ENCODE data around the gene RALGDS.

Gene RALGDS

DNA sequence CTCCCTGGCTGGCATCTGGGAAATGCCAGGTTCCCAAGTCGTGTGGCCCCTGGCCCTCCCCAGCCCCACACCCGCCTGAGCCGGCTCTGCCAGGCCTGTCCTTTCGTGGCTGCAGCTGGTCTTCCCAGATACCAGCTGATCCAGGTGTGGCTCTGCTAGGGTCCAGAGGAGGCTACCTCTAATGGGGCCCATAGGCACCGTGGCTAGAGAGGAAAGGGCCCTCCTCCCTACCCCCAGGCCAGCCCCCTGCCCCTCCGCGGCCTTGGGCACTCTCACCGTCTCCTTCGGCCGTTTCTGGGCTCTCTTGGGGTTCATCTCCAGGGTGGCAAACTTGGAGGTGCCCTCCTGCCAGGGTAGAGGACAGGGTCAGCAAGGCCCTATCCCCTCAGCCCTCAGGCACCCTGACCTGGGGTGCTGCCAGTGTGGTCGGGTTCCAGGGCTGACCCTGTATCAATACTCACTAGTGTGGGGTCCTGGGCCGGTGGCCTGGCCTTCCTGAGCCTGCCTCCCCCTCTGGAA is 17.0 kb downstream of the RALGDS start:
- TF ChIP-seq NFIC (IDR thresholded peaks at IDR 0.05) = no peak
- TF ChIP-seq RAD21 (IDR thresholded peaks at IDR 0.05; ENCODE audit: low read depth) = no peak
- TF ChIP-seq, protein P1, sequence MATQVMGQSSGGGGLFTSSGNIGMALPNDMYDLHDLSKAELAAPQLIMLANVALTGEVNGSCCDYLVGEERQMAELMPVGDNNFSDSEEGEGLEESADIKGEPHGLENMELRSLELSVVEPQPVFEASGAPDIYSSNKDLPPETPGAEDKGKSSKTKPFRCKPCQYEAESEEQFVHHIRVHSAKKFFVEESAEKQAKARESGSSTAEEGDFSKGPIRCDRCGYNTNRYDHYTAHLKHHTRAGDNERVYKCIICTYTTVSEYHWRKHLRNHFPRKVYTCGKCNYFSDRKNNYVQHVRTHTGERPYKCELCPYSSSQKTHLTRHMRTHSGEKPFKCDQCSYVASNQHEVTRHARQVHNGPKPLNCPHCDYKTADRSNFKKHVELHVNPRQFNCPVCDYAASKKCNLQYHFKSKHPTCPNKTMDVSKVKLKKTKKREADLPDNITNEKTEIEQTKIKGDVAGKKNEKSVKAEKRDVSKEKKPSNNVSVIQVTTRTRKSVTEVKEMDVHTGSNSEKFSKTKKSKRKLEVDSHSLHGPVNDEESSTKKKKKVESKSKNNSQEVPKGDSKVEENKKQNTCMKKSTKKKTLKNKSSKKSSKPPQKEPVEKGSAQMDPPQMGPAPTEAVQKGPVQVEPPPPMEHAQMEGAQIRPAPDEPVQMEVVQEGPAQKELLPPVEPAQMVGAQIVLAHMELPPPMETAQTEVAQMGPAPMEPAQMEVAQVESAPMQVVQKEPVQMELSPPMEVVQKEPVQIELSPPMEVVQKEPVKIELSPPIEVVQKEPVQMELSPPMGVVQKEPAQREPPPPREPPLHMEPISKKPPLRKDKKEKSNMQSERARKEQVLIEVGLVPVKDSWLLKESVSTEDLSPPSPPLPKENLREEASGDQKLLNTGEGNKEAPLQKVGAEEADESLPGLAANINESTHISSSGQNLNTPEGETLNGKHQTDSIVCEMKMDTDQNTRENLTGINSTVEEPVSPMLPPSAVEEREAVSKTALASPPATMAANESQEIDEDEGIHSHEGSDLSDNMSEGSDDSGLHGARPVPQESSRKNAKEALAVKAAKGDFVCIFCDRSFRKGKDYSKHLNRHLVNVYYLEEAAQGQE (IDR thresholded peaks at IDR 0.05; ENCODE audit: low read depth) = no peak
- no peak for TF ChIP-seq TAF1 (IDR thresholded peaks at IDR 0.05; ENCODE audit: low read depth)
- no peak for TF ChIP-seq EP300 (IDR thresholded peaks at IDR 0.05; ENCODE audit: borderline replicate concordance)
- TF ChIP-seq, protein P2, sequence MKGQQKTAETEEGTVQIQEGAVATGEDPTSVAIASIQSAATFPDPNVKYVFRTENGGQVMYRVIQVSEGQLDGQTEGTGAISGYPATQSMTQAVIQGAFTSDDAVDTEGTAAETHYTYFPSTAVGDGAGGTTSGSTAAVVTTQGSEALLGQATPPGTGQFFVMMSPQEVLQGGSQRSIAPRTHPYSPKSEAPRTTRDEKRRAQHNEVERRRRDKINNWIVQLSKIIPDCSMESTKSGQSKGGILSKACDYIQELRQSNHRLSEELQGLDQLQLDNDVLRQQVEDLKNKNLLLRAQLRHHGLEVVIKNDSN (IDR thresholded peaks at IDR 0.05) = no peak
- TF ChIP-seq CEBPB (IDR thresholded peaks at IDR 0.05) = no peak
- TF ChIP-seq YY1 (IDR thresholded peaks at IDR 0.05; ENCODE audit: low read depth) = no peak
- no peak for TF ChIP-seq TEAD4 (IDR thresholded peaks at IDR 0.05)
- no peak for TF ChIP-seq FOXM1 (IDR thresholded peaks at IDR 0.05; ENCODE audit: borderline replicate concordance, low read depth)
- TF ChIP-seq, protein P3, sequence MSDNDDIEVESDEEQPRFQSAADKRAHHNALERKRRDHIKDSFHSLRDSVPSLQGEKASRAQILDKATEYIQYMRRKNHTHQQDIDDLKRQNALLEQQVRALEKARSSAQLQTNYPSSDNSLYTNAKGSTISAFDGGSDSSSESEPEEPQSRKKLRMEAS (IDR thresholded peaks at IDR 0.05) = no peak
- TF ChIP-seq ZBTB7A (IDR thresholded peaks at IDR 0.05; ENCODE audit: low read depth) = no peak
- TF ChIP-seq CREB1 (IDR thresholded peaks at IDR 0.05; ENCODE audit: low read depth) = no peak
- no peak for TF ChIP-seq EGR1 (IDR thresholded peaks at IDR 0.05)
- TF ChIP-seq TCF12 (IDR thresholded peaks at IDR 0.05; ENCODE audit: low read depth) = no peak

DNA sequence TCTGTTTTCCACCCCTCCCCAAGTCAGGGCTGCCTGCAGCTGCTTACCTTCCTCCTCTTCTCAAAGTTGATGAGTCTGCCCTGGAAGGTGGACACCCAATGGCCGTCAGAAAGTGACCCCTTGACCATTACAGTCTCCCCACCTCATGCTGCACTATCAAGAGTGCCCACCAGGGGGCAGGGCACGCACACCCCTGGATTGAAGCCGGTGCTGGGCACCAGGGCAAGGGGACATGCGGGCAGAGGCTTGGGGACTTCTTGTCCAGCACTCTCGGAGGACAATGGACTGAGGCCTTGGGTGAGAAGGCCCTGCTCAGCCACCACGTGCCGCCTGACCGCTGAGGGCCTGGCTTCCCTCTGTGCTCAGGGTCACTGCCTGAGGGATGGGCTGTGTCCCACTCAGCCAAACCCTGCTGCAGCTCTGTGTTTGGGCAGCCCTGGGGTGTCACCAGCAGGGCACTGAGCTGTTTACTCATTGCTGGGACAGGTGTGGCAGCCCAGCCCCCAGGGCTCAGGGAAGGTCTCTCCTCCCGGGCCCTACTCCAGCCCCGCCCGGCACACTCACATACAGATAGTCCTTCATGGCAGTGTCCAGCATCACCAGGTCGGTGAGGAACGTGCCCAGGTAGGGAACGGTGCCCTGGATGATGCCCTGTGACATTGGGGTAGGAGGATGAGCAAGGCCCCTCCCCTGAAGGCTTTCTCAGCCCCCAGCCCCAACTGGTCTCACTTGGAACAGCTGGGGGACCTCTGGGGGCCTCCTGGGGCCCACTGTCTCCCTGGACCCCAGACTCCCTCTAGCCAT is 17.7 kb downstream of the RALGDS start:
- TF ChIP-seq RAD21 (IDR thresholded peaks at IDR 0.05; ENCODE audit: low read depth) (peak; percentile 87), TAF1 (IDR thresholded peaks at IDR 0.05; ENCODE audit: low read depth) (no peak)

DNA sequence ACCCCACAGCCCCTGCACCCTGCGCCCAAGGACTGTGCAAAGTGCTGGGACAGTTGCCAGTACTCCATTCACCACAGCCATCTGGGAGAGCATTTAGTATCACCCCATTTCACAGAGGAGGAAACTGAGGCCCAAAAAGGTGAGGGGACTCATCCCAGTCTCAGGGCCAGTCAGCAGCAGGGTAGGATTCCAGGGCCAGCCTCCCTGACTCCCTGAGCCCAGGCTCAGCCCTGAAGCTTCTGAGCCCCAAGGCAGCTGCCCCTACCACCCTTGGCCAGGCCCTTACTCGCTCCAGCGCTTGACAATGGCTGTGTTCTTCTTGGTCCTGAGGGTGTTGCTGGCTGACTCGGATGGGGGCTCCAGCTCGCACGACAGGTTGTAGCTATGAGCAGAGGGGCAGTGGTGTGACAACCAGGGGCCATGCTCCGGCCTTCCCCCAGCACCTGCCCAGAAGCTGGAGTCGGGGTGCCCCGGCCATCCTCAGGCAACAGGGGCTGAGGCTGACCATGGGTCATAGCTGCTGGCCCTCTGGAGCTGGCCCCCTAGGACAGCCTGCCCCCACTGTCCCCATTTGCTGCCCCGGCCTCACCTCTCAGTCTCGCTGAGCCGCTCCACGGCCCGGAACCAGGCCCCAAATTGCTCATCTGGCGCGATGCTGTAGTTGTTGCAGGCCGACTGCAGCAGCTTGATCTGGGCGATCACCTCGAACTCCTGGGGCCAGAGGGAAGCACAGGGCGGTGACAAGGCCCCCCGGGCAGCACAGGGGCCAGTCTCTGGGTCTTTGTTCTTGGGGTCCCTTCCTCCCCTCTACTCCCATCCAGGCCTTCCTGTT is 18.6 kb downstream of the RALGDS start:
- no peak for TF ChIP-seq ZBTB7A (IDR thresholded peaks at IDR 0.05; ENCODE audit: low read depth)
- TF ChIP-seq EGR1 (IDR thresholded peaks at IDR 0.05) = no peak
- TF ChIP-seq EP300 (IDR thresholded peaks at IDR 0.05; ENCODE audit: borderline replicate concordance) = no peak
- TF ChIP-seq, protein P1 (IDR thresholded peaks at IDR 0.05; ENCODE audit: low read depth) = no peak
- TF ChIP-seq CEBPB (IDR thresholded peaks at IDR 0.05) = no peak
- TF ChIP-seq, protein P3 (IDR thresholded peaks at IDR 0.05) = no peak
- TF ChIP-seq TAF1 (IDR thresholded peaks at IDR 0.05; ENCODE audit: low read depth) = no peak
- TF ChIP-seq RAD21 (IDR thresholded peaks at IDR 0.05; ENCODE audit: low read depth) = no peak

DNA sequence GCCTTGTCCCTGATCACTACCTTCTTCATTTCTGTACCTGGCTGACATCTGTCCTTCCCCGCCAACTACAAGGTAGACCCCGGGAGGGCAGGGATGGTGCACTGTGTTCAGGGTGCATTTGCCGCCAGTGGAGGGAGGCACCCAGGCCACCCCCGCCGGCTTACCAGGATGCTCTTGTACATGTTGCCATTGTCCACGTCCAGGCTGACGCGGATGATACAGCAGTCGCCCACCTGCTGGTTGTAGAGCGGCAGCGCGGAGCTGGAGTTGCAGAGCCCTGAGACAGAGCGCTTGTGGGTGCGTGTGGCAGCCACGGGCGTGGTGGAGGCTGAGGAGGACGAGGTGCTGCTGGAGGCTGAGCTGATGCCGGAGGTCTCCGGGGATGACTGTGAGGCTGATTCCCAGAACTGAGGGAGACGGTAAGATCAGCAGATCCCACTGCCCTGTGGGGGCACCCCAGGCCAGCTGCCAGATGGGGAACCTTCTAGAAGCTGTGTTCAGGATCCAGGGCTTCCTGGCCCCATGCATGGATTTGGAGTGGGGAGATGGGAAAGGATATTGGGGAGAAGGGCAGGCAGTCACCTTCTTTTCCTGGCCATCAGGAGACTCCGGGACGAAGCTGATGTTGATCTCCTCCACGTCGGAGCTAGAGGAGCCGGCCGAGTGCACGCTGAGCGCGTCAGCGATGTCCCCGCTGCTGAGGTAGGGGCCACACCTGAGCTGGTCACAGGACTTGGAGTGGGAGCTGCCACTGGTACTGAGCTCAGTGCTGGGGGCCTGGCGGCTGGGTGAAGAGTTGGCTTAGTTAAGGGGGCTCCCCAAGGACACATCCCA is 19.5 kb downstream of the RALGDS start:
- TF ChIP-seq, protein P3 (IDR thresholded peaks at IDR 0.05) = no peak
- TF ChIP-seq, protein P1 (IDR thresholded peaks at IDR 0.05; ENCODE audit: low read depth) = no peak
- TF ChIP-seq EP300 (IDR thresholded peaks at IDR 0.05; ENCODE audit: borderline replicate concordance) (no peak), CREB1 (IDR thresholded peaks at IDR 0.05; ENCODE audit: low read depth) (no peak), CEBPB (IDR thresholded peaks at IDR 0.05) (no peak), ZBTB7A (IDR thresholded peaks at IDR 0.05; ENCODE audit: low read depth) (no peak), TCF12 (IDR thresholded peaks at IDR 0.05; ENCODE audit: low read depth) (no peak), TAF1 (IDR thresholded peaks at IDR 0.05; ENCODE audit: low read depth) (no peak)
